Cardiac septum (tissue), 1 donor: Measurements from ENCODE around the gene METAP2. TPM values are rescaled to one million over a fixed set of nuclear protein-coding genes. Genes with fewer than 3 reads are reported as not detected.

Source experiments
- DNase-seq: peaks from one replicate; pipeline ENCODE4 v3.0.0-alpha.2; 2020; ENCODE audit warnings: low spot score
- intact Hi-C: fragments of 100-400 bp; cut with DNase I; formaldehyde crosslinking; loops from one replicate; pipeline ENCODE4 v1.14.0; 2022
- total RNA-seq: library from RNA; stranded (reverse); fragmentation: NEBNext Ultra II Directional; extraction: Animal tissue kit (Norgen Biotek cat#: 25700); gene quantifications from one replicate; pipeline ENCODE4 v1.2.1, GENCODE V29; 2021
- donor health status: DM: no; HTN: no; CAD: no.

The METAP2 gene
- total RNA-seq, 1 donor from 2014 or later, result 63.5 TPM

DNA sequence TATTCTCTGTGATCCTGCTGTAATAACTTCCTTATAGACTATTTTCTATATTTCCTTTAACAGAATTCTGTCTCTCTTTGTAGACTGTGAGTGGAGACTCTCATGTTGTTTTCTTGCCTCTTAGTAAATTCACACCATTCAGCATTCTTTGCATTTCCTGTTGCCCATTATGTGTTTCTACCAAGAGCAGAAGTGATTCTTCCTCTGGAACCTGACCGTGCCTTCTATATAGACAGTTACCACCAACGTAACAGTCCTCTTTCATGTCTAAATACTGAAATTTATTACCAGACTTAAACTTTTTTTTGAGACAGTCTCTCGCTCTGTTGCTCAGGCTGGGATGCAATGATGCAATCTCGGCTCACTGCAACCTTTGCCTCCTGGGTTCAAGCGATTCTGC lies 31.1 kb downstream of the METAP2 start:
- no peak for DNase-seq

DNA sequence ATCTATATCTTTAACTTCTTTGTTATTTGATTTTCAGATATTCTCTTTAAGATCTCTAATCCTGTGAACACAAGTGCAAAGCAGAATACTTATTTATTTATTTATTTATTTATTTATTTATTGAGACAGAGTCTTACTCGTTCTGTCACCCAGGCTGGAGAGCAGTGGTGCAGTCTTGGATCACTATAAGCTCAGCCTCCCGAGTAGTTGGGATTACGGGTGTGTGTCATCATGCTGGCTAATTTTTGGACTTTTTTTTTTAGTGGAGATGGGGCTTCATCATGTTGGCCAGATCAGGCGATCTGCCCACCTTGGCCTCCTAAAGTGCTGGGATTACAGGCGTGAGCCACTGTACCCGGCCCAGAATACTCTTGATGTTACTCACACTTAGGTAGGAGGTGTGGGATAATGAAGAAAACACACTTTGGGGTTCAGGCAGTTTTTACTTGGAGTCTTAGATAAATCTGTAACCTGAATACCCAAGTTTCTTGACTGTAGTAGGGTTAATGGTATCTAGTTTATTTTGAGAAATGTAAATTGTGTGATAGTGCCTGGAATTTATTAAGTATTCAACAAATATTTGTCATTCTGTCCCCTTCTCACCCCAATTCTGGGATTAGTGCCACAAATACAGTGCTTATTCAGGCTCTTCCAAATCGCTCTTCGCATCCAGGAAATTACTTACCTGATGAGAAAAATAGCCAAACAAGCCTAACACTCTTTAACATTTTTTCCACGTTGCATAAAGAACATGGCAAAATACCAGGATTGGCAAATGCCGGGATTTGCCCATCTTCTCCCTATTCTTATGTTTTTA lies 33.0 kb downstream of the METAP2 start:
- no peak for DNase-seq
- intact Hi-C loops, result no loop called here

More for the DNA sequence above, 31.1 kb downstream of the METAP2 start:
- intact Hi-C loops, result no loop called here

DNA sequence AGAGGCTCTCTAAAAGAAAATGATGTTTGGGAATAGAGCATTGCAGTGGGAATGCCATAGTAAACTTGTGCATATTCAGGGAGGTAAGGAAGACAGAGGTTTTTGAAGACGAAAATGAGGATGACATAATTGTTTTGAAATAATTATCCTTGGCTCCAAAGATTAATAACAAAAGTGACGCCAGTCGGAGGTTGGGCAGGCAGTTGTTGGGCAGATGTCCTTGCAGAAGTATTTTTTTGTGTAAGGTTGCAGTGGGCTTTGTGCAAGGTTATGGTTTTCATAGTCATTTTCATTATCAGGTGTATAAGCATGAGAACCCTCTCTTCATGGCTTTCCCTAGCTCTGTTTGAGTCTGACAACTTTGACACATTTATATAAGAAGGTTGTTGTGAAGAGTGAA lies 35.3 kb downstream of the METAP2 start:
- DNase-seq, result no peak

DNA sequence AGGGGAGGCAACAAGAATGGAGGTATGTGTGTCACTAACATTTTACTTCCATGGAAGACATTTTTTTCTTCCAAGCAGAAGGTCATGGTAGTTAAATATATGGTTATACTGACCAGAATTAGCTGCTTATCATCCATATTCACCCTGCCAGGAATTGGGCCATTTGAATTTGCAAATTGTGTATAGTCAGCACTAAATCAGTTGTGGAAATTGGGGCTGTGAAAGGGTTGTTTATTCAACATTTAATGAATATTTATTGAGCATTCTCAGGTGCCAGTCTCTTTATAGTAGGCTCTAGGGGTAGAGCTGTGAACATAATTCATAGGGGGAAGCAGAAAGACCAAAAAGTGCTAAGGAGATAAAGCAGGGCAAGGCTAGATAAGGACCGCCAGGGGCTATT lies 38.0 kb downstream of the METAP2 start:
- no peak for DNase-seq
- intact Hi-C loops, result no loop called here

More for the DNA sequence above, 35.3 kb downstream of the METAP2 start:
- intact Hi-C loops, result no loop called here

DNA sequence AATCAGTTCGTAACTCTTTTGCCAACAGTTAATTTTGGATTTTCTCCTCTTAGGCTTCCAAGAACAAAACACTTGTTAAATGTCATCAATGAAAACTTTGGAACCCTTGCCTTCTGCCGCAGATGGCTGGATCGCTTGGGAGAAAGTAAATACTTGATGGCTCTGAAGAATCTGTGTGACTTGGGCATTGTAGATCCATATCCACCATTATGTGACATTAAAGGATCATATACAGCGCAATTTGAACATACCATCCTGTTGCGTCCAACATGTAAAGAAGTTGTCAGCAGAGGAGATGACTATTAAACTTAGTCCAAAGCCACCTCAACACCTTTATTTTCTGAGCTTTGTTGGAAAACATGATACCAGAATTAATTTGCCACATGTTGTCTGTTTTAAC lies 39.6 kb downstream of the METAP2 start:
- intact Hi-C loops, result no loop called here
- no peak for DNase-seq

DNA sequence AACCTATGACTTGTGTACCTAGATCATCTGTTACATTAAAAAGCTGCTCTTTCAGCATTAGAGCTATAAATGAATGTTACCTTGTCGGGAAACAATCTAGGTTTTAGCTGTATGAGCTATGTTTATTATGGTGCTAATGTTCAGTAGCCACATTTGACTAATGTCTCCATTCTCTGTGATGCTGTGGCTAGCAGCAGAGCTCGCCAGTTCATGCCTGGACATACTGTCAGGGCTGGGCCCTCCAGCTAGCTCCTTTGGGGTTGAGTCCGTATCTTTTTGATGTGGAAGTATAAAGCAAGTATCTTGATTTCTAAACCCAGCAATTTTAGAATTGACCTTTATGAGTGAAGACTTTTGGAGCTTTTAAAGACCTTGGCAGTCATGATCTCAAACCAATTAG lies 41.2 kb downstream of the METAP2 start:
- DNase-seq, result no peak
- intact Hi-C loops, result no loop called here

DNA sequence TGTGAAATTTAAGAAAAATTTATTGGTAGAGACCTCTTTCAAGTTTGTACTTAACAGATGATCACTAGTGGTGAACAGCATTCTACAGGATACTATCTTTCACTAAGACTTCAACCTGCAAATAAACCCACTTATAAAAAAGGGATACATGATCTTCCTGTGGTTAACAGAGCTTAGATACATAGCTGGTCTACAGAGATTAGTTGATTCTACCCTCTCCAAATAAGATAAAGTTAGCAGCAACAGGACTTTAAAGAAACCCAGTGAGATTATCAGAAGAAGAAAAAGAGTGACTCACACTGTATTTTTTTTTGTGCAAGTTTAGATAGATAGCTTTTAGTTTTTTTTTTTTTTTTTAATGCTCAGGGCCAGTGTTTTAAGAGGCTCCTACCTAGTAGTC lies 42.8 kb downstream of the METAP2 start:
- no peak for DNase-seq
- intact Hi-C loops, result no loop called here

DNA sequence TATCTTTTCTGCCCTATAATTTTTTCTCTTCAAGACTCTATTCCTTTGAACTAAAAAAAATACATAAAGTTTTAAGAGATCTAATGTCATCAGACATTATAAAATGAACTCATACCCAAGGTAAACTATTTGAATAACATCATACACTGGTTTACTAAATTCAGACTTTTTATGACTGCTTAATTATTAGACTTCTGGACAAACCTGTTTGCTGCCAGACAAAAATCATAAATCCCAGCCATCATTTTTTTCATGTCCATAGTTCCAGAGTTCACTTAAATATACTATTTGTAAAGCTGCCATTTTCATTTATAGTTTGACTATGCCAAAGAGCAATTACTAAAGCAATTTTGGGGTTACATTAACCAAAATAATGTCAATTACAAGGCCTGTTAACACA lies 43.3 kb downstream of the METAP2 start:
- intact Hi-C loops, result no loop called here
- no peak for DNase-seq

DNA sequence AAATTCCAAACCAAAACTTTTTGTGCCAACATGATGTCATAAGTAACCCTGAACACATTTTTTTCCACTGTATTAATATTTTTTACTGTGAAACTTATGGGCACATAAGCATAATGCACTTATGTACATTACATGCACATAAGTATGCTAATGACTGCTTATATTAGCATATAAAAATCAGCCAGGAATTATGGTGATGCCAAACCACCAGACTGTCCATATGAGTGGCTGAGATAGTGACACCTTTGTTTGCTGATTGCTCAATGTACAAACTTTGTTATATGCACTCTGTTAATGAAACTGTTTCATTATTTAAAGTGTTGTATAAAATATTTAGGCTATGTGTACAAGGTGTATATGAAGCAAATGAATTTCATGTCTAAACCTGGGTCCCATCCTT lies 45.0 kb downstream of the METAP2 start:
- no peak for DNase-seq
- intact Hi-C loops, result no loop called here

DNA sequence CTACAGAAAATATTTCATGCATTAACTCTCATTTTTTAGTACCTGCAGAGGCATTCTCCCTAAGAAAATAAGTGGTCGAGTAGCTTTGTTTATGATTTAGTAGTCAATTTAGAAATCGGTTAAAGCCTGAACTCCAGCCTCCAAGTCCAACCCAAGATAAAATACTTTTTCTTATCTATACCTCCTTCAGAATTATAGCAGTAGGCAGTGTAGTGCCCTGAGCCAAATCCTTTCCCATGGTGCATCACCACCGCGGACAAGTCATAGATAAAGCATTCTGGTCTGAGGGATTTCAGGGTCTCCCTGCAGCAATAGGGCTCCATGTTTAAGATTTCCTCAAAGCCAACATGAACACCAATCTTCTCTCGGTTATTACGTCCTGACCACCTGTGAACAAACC lies 46.9 kb downstream of the METAP2 start:
- intact Hi-C loops, result no loop called here
- no peak for DNase-seq

DNA sequence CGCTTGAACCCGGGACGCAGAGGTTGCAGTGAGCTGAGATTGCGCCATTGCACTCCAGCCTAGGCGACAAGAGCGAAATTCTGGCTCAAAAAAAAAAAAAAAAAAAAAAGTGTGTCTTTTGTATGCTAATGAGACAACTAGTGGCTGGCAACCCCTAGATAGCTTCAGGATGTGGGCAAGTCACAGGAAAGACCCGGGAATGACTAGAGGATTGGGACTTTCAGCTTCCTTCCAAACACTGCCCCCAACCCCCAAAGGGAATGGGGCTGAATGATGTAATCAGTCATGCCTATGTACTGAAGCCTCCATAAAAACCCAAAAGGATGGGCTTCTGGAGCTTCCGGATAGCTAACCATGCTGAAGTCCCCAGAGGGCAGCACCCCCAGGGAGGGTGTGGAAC lies 48.7 kb downstream of the METAP2 start:
- intact Hi-C loops, result no loop called here

DNA sequence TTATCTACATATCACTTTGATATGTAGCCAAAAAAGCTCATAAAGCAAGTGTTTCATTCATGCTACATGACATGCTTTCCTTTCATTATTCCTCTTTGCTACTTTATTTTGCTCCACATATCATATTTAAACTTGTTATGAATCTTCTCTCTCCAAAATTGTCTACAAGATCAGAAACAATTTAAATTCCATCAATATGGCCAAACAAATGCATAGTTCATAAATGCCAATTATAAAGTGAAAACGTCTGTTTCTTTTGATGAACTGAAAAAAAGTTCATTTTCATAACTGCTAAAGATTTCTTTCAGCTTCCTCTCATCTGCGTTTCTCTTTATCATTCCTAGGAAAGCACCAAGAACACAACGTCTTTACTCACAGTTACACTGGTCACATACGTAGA lies 54.5 kb downstream of the METAP2 start:
- DNase-seq, result no peak
- intact Hi-C loops, result no loop called here

More for the DNA sequence above, 48.7 kb downstream of the METAP2 start:
- DNase-seq, result no peak

DNA sequence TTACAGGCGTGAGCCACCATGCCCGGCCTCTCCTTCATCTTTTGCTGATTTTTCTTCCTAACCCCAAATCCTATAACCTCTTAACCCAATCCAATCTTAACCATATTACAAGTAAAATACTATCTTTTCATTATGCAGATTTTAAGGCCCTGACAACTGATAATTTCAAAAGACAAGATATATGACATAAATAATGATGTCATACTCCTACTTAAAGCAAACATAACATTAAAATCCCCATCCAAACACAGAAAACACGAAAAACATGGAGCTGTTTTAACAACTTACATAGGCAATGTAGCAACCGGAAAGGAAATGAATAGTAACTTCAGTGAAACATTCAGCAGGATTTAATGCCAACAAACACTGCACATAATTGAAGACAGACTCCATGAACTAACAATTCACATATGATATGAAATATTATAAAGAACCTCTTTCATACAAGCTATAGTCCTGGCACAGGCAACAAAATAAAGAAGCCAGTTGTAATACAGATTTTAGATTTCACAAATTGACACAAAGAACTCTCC lies 55.8 kb downstream of the METAP2 start:
- intact Hi-C loops, result loop anchor here (5.0 kb wide), 1 partner anchor 177 kb away; no protein-coding TSS in a partner anchor

DNA sequence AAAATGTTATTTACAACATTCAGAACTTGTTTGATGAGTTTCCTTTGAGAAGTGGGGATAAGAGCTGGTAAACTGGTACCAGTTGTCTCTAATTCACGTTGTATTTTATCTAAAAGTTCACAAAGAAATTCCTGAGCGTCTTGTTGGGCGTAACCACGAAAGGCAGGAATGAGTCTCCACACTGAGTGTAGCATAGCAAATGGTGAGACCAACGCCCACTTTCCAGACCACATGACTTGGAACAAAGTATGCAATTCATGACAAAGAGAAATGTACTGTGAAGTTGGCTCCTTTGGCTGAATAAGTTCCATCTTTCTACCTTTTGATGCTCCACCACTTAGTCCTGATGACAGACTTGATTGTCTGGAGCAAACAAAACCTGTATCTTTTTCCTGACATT lies 58.9 kb downstream of the METAP2 start:
- intact Hi-C loops, result loop anchor here (5.0 kb wide), 1 partner anchor 181 kb away; no protein-coding TSS in a partner anchor
- no peak for DNase-seq

More for the DNA sequence above, 55.8 kb downstream of the METAP2 start:
- no peak for DNase-seq

DNA sequence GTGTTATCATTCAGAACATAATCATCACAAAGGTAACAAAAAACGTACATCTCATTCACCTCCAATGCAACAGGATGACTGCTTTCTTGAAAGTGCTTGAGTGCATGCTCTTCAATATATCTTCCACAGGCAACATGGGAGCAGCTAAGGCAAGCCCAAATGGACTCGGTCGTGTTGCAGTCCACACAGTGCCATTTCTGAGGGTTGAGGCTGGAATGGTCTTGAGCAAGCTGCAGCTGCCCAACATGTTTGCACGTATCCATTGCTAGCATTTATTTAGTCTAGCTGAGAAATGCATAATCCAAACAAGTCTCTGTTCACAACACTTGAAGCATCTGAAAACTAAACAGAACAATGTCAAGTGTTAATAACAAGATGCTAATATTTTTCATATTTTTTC lies 60.0 kb downstream of the METAP2 start:
- DNase-seq, result no peak

DNA sequence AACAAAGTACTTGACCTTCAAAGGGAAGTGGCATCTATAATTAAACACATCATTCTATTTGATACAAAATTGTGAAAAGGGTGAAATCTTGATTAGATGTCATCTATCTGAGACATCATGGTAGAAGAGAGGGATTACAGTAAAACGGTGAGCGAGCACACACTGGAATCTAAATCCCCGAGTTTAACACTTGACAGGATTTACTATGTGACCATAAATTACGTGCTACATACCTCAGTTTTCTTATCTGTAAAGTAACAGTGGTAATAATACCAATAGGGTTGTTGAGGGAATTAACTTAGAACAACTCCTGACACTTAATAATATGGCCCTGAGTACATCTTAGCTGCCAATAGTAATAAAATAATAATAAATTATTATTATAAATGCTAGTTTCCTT lies 64.1 kb downstream of the METAP2 start:
- intact Hi-C loops, result no loop called here
- DNase-seq, result no peak

More for the DNA sequence above, 60.0 kb downstream of the METAP2 start:
- intact Hi-C loops, result loop anchor here (2.0 to 5.0 kb wide), 2 partner anchors 182 to 417 kb away; no protein-coding TSS in a partner anchor

DNA sequence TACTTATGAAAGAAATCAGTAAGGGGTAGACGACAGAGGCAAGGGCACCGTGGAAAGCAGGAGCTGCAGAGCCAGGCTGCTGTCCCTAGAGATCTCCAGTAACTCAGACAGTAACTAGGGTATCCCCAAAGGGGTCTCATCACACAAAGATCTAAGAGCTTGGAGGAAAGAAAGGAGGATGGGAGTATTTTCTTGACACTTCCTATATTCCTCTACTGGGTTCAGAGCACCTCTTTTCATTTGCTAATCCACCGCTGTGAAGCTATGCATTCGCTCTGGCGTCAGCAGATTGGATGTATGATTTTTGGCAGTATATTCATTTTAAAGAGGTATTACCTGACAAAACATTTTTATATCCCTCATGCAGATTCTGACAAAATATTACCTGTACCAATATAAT lies 64.7 kb downstream of the METAP2 start:
- no peak for DNase-seq
- intact Hi-C loops, result no loop called here

DNA sequence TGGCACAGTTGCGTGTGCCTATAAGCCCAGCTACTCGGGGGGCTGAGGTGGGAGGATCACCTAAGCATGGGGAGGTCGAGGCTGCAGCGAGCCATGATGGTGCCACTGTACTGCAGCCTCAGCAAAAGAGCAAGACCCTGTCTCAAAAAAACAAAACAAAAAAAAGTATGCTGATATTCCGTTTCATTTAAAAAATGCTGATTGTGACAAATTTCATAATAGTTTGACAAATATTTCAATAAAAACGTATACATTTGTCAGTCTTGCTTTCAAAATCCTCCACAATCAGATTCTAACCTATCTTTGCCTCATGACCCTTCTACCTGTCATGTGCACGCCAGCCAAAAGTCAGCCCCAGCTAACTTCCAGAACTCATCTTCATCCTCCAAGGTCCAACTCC lies 67.5 kb downstream of the METAP2 start:
- intact Hi-C loops, result no loop called here
- DNase-seq, result no peak

DNA sequence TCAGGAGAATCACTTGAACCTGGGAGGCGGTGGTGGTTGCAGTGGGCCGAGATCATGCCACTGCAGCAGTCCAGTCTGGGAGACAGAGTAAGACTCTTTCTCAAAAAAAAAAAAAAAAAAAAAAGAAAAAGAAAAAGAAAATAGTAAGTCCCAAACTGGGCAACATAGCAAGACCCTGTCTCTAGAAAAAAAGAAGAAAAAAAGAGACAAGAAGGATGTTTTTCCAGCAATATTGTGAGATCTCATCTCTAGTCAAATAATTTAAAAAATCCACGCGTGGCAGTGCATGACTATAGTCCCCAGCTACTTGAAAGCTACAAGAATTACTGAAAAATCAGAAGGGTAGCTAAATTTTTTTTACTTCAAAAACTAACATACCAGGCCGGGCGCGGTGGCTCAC lies 69.4 kb downstream of the METAP2 start:
- intact Hi-C loops, result no loop called here
- DNase-seq, result no peak

DNA sequence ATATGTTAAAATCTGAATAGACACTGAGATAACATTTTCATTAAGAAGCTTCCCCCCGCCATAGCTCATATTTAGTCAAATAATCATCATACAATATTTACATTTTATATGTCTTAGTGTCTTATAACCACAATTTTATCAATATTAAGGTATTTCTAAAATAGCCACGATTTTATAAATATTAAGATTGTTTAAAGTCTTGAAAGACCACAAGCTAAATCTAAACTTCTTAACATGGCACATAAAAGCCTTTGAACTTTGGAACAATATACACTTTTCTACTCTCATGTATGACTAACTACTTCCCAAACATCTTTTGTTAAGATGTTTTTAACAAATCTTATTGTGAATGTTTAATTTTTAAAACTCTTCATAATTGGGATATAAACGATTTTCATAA lies 70.8 kb downstream of the METAP2 start:
- DNase-seq, result no peak
- intact Hi-C loops, result no loop called here

DNA sequence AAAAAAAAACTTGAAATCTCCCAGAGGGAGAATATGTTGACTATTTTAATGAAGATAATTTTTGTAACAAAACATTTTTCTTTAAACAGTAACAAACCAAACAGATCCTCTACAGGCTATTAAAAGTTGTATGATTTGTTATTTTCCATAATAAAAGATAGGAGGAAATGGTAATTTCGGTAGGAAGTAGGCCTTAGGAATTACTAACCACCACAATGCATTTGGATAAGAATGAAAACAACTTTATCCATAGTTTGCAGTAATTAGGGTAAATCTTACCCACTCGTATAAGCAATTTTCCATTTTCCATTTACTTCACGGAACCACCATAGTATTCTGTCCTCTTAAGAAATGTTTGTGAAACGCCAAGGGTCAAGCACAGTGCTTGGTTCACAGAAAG lies 71.4 kb downstream of the METAP2 start:
- intact Hi-C loops, result no loop called here

More for the DNA sequence above, 71.4 kb downstream of the METAP2 start:
- no peak for DNase-seq
